Keratinocyte (primary cell): ENCODE results near the gene BATF3.

Experiments used
- CTCF ChIP-seq, 3 experiments: IDR thresholded peaks in 1 of 3; conservative IDR thresholded peaks in 1 of 3; optimal IDR thresholded peaks in 1 of 3; 2 replicates in 2 of 3; 3 replicates in 1 of 3; pipeline versions ENCODE3 to v1.5.1; 2011; ENCODE audit warnings: low read length in 3 of 3, mild to moderate bottlenecking in 3 of 3, moderate library complexity in 2 of 3, control low read depth in 1 of 3, inconsistent platforms in 1 of 3; ENCODE audit not compliant: insufficient read depth in 2 of 3; ENCODE audit errors: extremely low read depth in 1 of 3
- EZH2 ChIP-seq: IDR thresholded peaks from one replicate; pipeline ENCODE4 v1.6.1; 2012; ENCODE audit warnings: inconsistent platforms, mild to moderate bottlenecking, low read length, moderate library complexity

DNA sequence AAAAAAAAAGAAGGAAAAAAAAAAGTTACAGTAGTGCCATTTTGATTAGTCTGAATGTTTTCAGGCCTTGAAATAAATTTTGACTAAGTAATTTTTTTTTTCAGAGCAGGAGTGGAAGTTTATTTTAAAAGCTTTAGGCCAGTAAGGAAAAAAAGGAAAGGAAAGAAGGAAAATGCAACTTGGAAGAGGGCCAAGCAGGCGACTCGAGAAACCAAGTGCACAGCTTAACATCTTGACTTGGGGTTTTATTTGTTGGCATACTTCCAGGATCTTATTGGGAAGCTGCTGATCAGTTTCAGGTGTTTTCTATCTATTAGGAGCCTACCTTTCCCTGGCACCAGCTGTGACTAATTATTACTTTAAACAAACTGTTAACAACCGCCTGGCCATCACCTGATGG lies 49.4 kb downstream of the BATF3 start:
- TF ChIP-seq CTCF (optimal IDR thresholded peaks at IDR 0.05 in 1 of 3, IDR thresholded peaks at IDR 0.05 in 1 of 3, conservative IDR thresholded peaks at IDR 0.05 in 1 of 3; ENCODE audit: extremely low read depth in 1 of 3, insufficient read depth in 2 of 3, low read length in 3 of 3) (no peak), EZH2 (no peak)
